ENCODE results near the gene PCCA.

DNA sequence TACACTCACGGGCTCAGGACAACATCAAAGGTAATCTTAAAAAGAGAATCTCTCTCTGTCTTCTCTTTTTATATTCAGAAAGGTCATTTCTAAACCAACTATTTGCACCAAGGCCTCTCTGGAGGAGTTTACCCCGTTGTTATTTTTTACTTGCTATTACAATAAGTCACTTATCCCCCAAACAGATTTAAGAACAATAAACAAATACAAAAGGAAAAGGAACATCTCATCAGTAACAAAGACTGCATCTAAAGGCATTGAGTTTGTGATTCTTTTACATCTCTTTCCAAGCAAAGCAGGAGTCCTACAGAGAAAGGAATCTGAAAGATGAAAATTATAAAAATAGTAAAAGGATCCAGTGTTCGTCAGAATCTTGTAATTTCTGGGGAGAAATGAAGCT is 424.3 kb downstream of the PCCA start:
- TF ChIP-seq, protein P1, sequence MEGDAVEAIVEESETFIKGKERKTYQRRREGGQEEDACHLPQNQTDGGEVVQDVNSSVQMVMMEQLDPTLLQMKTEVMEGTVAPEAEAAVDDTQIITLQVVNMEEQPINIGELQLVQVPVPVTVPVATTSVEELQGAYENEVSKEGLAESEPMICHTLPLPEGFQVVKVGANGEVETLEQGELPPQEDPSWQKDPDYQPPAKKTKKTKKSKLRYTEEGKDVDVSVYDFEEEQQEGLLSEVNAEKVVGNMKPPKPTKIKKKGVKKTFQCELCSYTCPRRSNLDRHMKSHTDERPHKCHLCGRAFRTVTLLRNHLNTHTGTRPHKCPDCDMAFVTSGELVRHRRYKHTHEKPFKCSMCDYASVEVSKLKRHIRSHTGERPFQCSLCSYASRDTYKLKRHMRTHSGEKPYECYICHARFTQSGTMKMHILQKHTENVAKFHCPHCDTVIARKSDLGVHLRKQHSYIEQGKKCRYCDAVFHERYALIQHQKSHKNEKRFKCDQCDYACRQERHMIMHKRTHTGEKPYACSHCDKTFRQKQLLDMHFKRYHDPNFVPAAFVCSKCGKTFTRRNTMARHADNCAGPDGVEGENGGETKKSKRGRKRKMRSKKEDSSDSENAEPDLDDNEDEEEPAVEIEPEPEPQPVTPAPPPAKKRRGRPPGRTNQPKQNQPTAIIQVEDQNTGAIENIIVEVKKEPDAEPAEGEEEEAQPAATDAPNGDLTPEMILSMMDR (IDR thresholded peaks at IDR 0.05; ENCODE audit: low read depth, low read length): no peak
- TF ChIP-seq EZH2phosphoT487 (IDR thresholded peaks at IDR 0.05; ENCODE audit: low read depth): no peak
